ENCODE measurements around the gene PCDHB11.
"Not testable (repeated sequence)": the region's sequence is repeated elsewhere in the genome, so short reads cannot be mapped to it uniquely, and the experiment has no call there.

DNA sequence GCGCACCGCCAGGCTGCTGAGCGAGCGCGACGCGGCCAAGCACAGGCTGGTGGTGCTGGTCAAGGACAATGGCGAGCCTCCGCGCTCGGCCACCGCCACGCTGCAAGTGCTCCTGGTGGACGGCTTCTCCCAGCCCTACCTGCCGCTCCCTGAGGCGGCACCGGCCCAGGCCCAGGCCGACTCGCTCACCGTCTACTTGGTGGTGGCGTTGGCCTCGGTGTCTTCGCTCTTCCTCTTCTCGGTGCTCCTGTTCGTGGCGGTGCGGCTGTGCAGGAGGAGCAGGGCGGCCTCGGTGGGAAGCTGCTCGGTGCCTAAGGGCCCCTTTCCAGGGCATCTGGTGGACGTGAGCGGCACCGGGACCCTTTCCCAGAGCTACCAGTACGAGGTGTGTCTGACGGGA lies 2.2 kb downstream of the PCDHB11 start:
- TF ChIP-seq, protein P1, sequence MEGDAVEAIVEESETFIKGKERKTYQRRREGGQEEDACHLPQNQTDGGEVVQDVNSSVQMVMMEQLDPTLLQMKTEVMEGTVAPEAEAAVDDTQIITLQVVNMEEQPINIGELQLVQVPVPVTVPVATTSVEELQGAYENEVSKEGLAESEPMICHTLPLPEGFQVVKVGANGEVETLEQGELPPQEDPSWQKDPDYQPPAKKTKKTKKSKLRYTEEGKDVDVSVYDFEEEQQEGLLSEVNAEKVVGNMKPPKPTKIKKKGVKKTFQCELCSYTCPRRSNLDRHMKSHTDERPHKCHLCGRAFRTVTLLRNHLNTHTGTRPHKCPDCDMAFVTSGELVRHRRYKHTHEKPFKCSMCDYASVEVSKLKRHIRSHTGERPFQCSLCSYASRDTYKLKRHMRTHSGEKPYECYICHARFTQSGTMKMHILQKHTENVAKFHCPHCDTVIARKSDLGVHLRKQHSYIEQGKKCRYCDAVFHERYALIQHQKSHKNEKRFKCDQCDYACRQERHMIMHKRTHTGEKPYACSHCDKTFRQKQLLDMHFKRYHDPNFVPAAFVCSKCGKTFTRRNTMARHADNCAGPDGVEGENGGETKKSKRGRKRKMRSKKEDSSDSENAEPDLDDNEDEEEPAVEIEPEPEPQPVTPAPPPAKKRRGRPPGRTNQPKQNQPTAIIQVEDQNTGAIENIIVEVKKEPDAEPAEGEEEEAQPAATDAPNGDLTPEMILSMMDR (IDR thresholded peaks at IDR 0.05) = not testable (repeated sequence)
- not testable (repeated sequence) for TF ChIP-seq ZNF138 (CRISPR knock-in tag; conservative IDR thresholded peaks at IDR 0.05)
